Measurements from ENCODE around the gene LIX1.

Gene LIX1

DNA sequence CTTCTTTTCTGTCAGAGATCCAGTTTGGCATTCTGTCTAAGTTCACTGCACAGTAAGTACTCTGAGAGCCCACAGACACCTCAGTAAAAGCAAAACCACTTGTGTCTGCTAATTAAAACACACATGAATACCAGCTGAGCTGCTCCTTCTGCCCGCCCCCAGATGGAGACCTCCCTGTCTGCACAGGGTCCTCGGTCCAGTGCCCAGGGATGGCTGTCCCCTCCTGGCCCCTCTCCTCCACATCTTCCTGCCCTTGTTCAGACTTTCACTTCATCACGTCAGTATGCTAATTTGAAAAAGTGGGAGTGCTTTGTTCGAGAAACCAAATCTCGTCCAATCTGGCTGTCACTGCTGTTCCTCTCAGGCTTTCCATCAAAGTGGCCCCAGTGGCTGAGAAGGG, 43.5 kb downstream of the LIX1 start:
- Histone ChIP-seq H3K27ac (ENCODE audit: extremely low read depth, low read depth, low read length) (no peak overlapping the region), H3K4me1 (ENCODE audit: control insufficient read depth, insufficient read depth, low read length) (peaks cover 14% of the 10 kb centered on the region), H3K4me3 (ENCODE audit: low read depth, low read length) (no peak overlapping the region), H3K9me3 (ENCODE audit: control insufficient read depth, insufficient read depth, low read depth, low read length) (no peaks in the 10 kb centered on the region), H3K36me3 (ENCODE audit: control insufficient read depth in 2 of 2, insufficient read depth in 1 of 2, low read length in 2 of 2) (no peaks in the 10 kb centered on the region)
- TF ChIP-seq KLF7 (tag by site-specific recombination; IDR thresholded peaks at IDR 0.05; ENCODE audit: borderline replicate concordance) (no peak), MYNN (tag by site-specific recombination; IDR thresholded peaks at IDR 0.05; ENCODE audit: borderline replicate concordance) (no peak), ZFP41 (tag by site-specific recombination; IDR thresholded peaks at IDR 0.05; ENCODE audit: borderline replicate concordance) (no peak), ZNF2 (tag by site-specific recombination; IDR thresholded peaks at IDR 0.05) (no peak), TCF7L2 (IDR thresholded peaks at IDR 0.05; ENCODE audit: borderline replicate concordance, low read depth, low read length) (no peak), ZNF223 (tag by site-specific recombination; IDR thresholded peaks at IDR 0.05) (no peak), ZNF239 (tag by site-specific recombination; IDR thresholded peaks at IDR 0.05) (no peak), ZNF629 (tag by site-specific recombination; IDR thresholded peaks at IDR 0.05) (no peak), ZNF324 (tag by site-specific recombination; IDR thresholded peaks at IDR 0.05) (no peak), ZNF18 (tag by site-specific recombination; IDR thresholded peaks at IDR 0.05) (no peak), ZNF24 (tag by site-specific recombination; IDR thresholded peaks at IDR 0.05) (no peak), ZNF221 (tag by site-specific recombination; IDR thresholded peaks at IDR 0.05; ENCODE audit: borderline replicate concordance) (no peak)
- TF ChIP-seq, protein P1, sequence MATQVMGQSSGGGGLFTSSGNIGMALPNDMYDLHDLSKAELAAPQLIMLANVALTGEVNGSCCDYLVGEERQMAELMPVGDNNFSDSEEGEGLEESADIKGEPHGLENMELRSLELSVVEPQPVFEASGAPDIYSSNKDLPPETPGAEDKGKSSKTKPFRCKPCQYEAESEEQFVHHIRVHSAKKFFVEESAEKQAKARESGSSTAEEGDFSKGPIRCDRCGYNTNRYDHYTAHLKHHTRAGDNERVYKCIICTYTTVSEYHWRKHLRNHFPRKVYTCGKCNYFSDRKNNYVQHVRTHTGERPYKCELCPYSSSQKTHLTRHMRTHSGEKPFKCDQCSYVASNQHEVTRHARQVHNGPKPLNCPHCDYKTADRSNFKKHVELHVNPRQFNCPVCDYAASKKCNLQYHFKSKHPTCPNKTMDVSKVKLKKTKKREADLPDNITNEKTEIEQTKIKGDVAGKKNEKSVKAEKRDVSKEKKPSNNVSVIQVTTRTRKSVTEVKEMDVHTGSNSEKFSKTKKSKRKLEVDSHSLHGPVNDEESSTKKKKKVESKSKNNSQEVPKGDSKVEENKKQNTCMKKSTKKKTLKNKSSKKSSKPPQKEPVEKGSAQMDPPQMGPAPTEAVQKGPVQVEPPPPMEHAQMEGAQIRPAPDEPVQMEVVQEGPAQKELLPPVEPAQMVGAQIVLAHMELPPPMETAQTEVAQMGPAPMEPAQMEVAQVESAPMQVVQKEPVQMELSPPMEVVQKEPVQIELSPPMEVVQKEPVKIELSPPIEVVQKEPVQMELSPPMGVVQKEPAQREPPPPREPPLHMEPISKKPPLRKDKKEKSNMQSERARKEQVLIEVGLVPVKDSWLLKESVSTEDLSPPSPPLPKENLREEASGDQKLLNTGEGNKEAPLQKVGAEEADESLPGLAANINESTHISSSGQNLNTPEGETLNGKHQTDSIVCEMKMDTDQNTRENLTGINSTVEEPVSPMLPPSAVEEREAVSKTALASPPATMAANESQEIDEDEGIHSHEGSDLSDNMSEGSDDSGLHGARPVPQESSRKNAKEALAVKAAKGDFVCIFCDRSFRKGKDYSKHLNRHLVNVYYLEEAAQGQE (tag by site-specific recombination; IDR thresholded peaks at IDR 0.05): no peak
- CTCF ChIA-PET: interaction anchor here (1.2 to 1.8 kb wide), 2 partner anchors 43 to 55 kb away, joined by 5 to 6 read pairs; partner anchors contain the start of gene LIX1
- POLR2A ChIA-PET: no interaction called here

DNA sequence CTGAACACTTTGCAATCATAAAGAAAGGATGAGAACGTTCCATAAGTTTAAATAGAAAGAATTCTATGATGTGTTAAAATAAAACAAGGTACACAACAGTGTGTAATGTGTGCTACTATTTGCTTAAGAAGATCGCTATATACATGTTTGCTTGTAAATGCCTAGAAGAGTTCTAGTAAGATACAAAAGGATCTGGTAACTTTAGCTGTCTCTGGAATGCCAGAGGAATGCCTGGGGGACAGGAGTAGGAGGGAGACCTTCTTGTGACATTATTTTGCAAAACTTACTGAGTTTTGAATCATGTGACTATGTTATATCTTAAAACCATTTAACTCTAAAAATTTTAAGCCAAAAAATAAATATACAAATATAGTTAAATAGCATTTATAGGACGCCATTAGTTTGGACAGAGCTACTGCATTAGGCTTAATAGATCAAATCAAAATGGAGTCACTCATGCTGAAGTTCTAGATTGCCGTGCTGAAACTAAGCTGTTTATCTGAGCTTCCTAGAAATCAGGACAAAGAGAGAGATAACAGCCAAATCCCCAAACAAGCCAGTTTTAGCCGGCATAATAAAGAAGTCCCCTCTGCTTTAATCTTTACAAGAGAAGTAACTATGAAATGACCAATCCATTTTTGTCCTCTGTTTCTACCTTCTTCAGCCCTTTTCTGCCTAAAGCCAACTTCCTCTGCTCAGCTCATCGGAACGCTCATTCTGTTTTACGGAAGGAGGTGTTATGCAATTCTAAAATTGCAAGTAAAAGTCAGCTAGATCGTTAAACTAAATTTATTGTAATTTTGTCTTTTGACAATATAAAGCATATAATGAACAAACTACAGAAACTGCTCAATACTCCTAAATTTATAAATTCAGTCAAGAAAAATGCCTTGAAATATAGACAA, 44.8 kb downstream of the LIX1 start:
- CTCF ChIA-PET: interaction anchor here (0.6 to 1.8 kb wide), 3 partner anchors 45 to 345 kb away, joined by 5 to 6 read pairs (median 5); partner anchors contain the start of gene LIX1
- Histone ChIP-seq H3K27ac (ENCODE audit: extremely low read depth, low read depth, low read length) (no peak overlapping the region), H3K9me3 (ENCODE audit: control insufficient read depth, insufficient read depth, low read depth, low read length) (no peaks in the 10 kb centered on the region), H3K4me1 (ENCODE audit: control insufficient read depth, insufficient read depth, low read length) (peaks cover 14% of the 10 kb centered on the region), H3K36me3 (ENCODE audit: control insufficient read depth in 2 of 2, insufficient read depth in 1 of 2, low read length in 2 of 2) (no peaks in the 10 kb centered on the region), H3K4me3 (ENCODE audit: low read depth, low read length) (no peak overlapping the region)
- POLR2A ChIA-PET: no interaction called here
- TF ChIP-seq, protein P2, sequence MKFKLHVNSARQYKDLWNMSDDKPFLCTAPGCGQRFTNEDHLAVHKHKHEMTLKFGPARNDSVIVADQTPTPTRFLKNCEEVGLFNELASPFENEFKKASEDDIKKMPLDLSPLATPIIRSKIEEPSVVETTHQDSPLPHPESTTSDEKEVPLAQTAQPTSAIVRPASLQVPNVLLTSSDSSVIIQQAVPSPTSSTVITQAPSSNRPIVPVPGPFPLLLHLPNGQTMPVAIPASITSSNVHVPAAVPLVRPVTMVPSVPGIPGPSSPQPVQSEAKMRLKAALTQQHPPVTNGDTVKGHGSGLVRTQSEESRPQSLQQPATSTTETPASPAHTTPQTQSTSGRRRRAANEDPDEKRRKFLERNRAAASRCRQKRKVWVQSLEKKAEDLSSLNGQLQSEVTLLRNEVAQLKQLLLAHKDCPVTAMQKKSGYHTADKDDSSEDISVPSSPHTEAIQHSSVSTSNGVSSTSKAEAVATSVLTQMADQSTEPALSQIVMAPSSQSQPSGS (tag by site-specific recombination; IDR thresholded peaks at IDR 0.05; ENCODE audit: low read depth): no peak
- TF ChIP-seq ZNF416 (tag by site-specific recombination; IDR thresholded peaks at IDR 0.05) (no peak), FEZF1 (tag by site-specific recombination; IDR thresholded peaks at IDR 0.05) (peak; percentile 18; the same call in 1 of the 2 replicates)
